Esophagus muscularis mucosa (tissue), 4 donors: Measurements from ENCODE around the gene LCE3C. TPM values are rescaled to one million over a fixed set of nuclear protein-coding genes. Genes with fewer than 3 reads are reported as not detected.

Experiments
- DNase-seq: peaks from one replicate; pipeline ENCODE4 v3.0.0-alpha.2; 2017; ENCODE audit errors: extremely low spot score
- H3K27ac ChIP-seq, 4 donors: fragments of 200-600 bp; sonication (generic); replicated peaks in 1 of 4; 1 replicate in 3 of 4; 2 replicates in 1 of 4; pipeline ENCODE4 v1.5.1; 2016 to 2019; ENCODE audit warnings: mild to moderate bottlenecking in 1 of 4
- H3K27me3 ChIP-seq, 4 donors: fragments of 200-600 bp; sonication (generic); one replicate each; pipeline versions ENCODE4 v1.5.1 to v1.6.0; 2016 to 2019
- H3K36me3 ChIP-seq, 4 donors: fragments of 200-600 bp; sonication (generic); one replicate each; pipeline ENCODE4 v1.5.1; 2016 to 2019
- H3K4me1 ChIP-seq, 4 donors: fragments of 200-600 bp; sonication (generic); one replicate each; pipeline ENCODE4 v1.5.1; 2016 to 2019
- H3K4me3 ChIP-seq, 4 donors: fragments of 200-600 bp; sonication (generic); 1 replicate in 2 of 4; 2 replicates in 2 of 4; pipeline ENCODE4 v1.5.1; 2016 to 2019; ENCODE audit warnings: mild to moderate bottlenecking in 4 of 4, moderate library complexity in 1 of 4
- H3K9me3 ChIP-seq, 4 donors: fragments of 200-600 bp; sonication (generic); 1 replicate in 3 of 4; 2 replicates in 1 of 4; pipeline ENCODE4 v1.5.1; 2016 to 2019
- CTCF ChIP-seq, 3 experiments: fragments of 200-600 bp in 2 of 3; fragments of 450-650 bp in 1 of 3; sonication (generic) in 2 of 3; IDR thresholded peaks; one replicate each; pipeline ENCODE4 v1.5.1; 2017 to 2019; ENCODE audit warnings: antibody characterized with exemption in 3 of 3, mild to moderate bottlenecking in 2 of 3, moderate library complexity in 1 of 3
- EP300 ChIP-seq: sonication (generic); formaldehyde crosslinking; IDR thresholded peaks from one replicate; pipeline ENCODE4 v1.6.1; 2017; ENCODE audit warnings: antibody characterized with exemption
- POLR2A ChIP-seq: fragments of 450-650 bp; IDR thresholded peaks from one replicate; pipeline ENCODE4 v1.6.1; 2017; ENCODE audit warnings: antibody characterized with exemption, moderate library complexity, mild to moderate bottlenecking, low read depth
- POLR2AphosphoS5 ChIP-seq, 2 donors: sonication (generic); formaldehyde crosslinking; IDR thresholded peaks; one replicate each; pipeline ENCODE4 v1.6.1; 2017; ENCODE audit warnings: antibody characterized with exemption in 2 of 2
- WGBS: methylation state at CpG from one replicate; pipeline ENCODE4 v1.1.5; 2018; 5-methylcytosine and 5-hydroxymethylcytosine counted together
- intact Hi-C: fragments of 100-400 bp; cut with DNase I; formaldehyde crosslinking; loops from one replicate; pipeline ENCODE4 v1.15.1; 2023
- total RNA-seq, 4 donors: library from RNA; depleted of rRNA; stranded (reverse); fragments of >200 nt; gene quantifications; one replicate each; pipeline versions ENCODE4 v1.1.0 to v1.2.1, GENCODE V29; 2016

The LCE3C gene, protein sequence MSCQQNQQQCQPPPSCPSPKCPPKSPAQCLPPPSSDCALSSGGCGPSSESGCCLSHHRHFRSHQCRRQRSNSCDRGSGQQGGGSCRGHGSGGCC
- not detected for total RNA-seq

- H3K27ac ChIP-seq, result no peak within 1 kb of the TSS
- intact Hi-C loops, result no loop called here
- no CpG with 5 or more reads among the region's 4 CpGs for WGBS
- no peak for DNase-seq
- no peaks in the 10 kb centered on the region for H3K4me1 ChIP-seq
- TF ChIP-seq POLR2A (no peak), EP300 (no peak), CTCF (IDR thresholded peaks at IDR 0.05) (no peak), POLR2AphosphoS5 (IDR thresholded peaks at IDR 0.05) (no peak)
- no peak within 1 kb of the TSS for H3K4me3 ChIP-seq
- H3K36me3 ChIP-seq, result no peaks in the 10 kb centered on the region
- no peaks in the 10 kb centered on the region for H3K27me3 ChIP-seq
- H3K9me3 ChIP-seq, result peaks cover 0 to 5% (median 0%) of the 10 kb centered on the region in 4 donors
Measured at GRCh38 chr1:152599934-152600333, at the start of gene LCE3C. Gene LCE3C (plus strand): TSS chr1:152600234. CDS start chr1:152600732, 498 bp downstream.

DNA sequence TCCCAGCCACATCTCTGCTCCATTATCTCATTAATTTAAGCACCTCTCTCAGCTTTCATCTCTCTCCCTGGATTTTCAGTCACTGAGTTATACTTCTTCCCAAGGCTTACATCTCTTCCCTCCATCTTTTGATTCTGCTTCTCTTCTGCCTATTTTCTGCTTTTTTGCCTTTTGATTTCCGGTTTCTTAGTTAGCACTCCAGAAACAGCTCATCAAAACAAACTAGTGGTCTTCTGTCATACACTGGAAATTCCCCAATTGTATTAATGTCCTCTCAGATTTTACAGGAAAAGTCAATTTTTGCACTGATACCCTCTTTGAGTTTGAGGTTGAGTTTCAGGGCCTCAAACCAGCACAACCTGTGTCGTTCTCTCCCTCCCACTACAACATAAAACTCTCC is 34.9 kb upstream of the LCE3C start:
- Histone ChIP-seq H3K4me3 (no peak overlapping the region), H3K27me3 (no peaks in the 10 kb centered on the region), H3K27ac (no peak overlapping the region), H3K36me3 (no peaks in the 10 kb centered on the region), H3K9me3 (peaks cover 0 to 19% (median 7%) of the 10 kb centered on the region in 4 donors), H3K4me1 (no peaks in the 10 kb centered on the region)
- TF ChIP-seq EP300 (no peak), POLR2AphosphoS5 (IDR thresholded peaks at IDR 0.05) (no peak), CTCF (IDR thresholded peaks at IDR 0.05) (no peak), POLR2A (no peak)
- WGBS, result 74% methylated on average over 2 of the region's 2 CpGs
- intact Hi-C loops, result no loop called here
- no peak for DNase-seq

GRCh38 chr1:152565535-152566215 is 34.4 kb upstream of the LCE3C start:
- Histone ChIP-seq H3K4me1 (no peaks in the 10 kb centered on the region), H3K27ac (no peak overlapping the region), H3K27me3 (no peaks in the 10 kb centered on the region), H3K36me3 (no peaks in the 10 kb centered on the region), H3K4me3 (no peak overlapping the region), H3K9me3 (peaks cover 0 to 23% (median 7%) of the 10 kb centered on the region in 4 donors)
- DNase-seq, result no peak
- WGBS, result 82% methylated on average over 9 of the region's 14 CpGs
- no peak for TF ChIP-seq POLR2A
- no peak for TF ChIP-seq CTCF (IDR thresholded peaks at IDR 0.05)
- TF ChIP-seq POLR2AphosphoS5 (IDR thresholded peaks at IDR 0.05), result no peak
- intact Hi-C loops, result no loop called here

- 58% methylated on average over 1 of the region's 1 CpG for WGBS
- Histone ChIP-seq H3K27me3 (no peaks in the 10 kb centered on the region), H3K4me1 (no peaks in the 10 kb centered on the region), H3K27ac (no peak within 1 kb of the TSS), H3K4me3 (no peak within 1 kb of the TSS), H3K36me3 (no peaks in the 10 kb centered on the region), H3K9me3 (peaks cover 0 to 27% (median 7%) of the 10 kb centered on the region in 4 donors)
- intact Hi-C loops, result no loop called here
- TF ChIP-seq POLR2AphosphoS5 (IDR thresholded peaks at IDR 0.05) (no peak), EP300 (no peak), CTCF (IDR thresholded peaks at IDR 0.05) (no peak), POLR2A (no peak)
- no peak for DNase-seq
Measured at GRCh38 chr1:152566681-152567080, 33.4 kb upstream of the LCE3C start, which contains the start of gene LCE3E. Gene LCE3E (minus strand): TSS chr1:152566780. CDS start chr1:152566208, 572 bp downstream.
